ENCODE data around the gene AMZ2.

AMZ2 gene

DNA sequence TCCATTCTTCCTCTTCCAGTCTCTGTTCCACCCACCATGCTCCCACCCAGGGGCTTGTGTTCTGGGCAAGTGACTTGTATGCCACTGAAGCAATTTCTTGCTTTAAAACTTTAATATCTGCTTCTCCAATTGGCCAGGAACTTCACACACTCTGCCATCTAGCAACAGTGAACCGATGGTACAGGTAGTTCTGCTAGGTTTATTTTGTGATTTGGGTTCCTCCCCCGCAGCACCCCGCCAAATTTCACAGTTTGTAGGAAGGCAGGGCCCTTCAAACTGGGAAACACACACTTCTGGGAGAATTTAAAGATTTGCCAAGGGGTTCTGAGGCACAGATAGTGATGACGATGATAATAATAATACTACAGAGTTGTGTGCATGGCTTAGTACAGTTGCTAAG is 46.8 kb downstream of the AMZ2 start:
- H3K9me3 ChIP-seq (ENCODE audit: severe bottlenecking) = no peaks in the 10 kb centered on the region
- H3K27me3 ChIP-seq (ENCODE audit: insufficient read depth, low read depth, severe bottlenecking) = no peaks in the 10 kb centered on the region
- no peak overlapping the region for H3K4me3 ChIP-seq (ENCODE audit: low read depth, low read length)
- H3K27ac ChIP-seq = no peak overlapping the region
- no peaks in the 10 kb centered on the region; the same call in 1 of the 2 replicates for H3K36me3 ChIP-seq
- no peak for TF ChIP-seq CTCF (IDR thresholded peaks at IDR 0.05; ENCODE audit: low read depth, low read length)
- DNase-seq = no peak

DNA sequence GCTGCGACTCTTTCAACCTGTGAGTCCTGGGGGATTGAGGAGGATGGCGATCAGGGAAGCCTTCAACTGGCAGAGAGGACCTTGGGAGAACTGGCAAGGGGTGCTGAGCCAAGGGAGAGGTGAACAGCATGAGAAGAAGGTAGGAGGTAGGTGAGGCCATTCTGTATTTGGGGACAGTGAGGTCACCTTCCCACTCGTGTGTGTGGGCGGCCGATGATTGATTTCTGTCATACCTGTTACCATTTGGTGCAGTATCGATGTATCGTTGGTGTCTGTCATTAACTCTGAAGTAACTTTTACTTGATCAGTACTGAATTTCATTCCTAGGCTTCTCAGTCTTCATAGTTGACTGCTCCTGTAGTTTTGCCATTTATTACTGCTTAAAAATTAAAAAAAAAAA is 47.2 kb downstream of the AMZ2 start:
- no peak for TF ChIP-seq CTCF (IDR thresholded peaks at IDR 0.05; ENCODE audit: low read depth, low read length)
- Histone ChIP-seq H3K27ac (no peak overlapping the region), H3K4me3 (ENCODE audit: low read depth, low read length) (no peak overlapping the region), H3K9me3 (ENCODE audit: severe bottlenecking) (no peaks in the 10 kb centered on the region), H3K27me3 (ENCODE audit: insufficient read depth, low read depth, severe bottlenecking) (no peaks in the 10 kb centered on the region), H3K36me3 (no peaks in the 10 kb centered on the region; the same call in 1 of the 2 replicates)
- DNase-seq = no peak

DNA sequence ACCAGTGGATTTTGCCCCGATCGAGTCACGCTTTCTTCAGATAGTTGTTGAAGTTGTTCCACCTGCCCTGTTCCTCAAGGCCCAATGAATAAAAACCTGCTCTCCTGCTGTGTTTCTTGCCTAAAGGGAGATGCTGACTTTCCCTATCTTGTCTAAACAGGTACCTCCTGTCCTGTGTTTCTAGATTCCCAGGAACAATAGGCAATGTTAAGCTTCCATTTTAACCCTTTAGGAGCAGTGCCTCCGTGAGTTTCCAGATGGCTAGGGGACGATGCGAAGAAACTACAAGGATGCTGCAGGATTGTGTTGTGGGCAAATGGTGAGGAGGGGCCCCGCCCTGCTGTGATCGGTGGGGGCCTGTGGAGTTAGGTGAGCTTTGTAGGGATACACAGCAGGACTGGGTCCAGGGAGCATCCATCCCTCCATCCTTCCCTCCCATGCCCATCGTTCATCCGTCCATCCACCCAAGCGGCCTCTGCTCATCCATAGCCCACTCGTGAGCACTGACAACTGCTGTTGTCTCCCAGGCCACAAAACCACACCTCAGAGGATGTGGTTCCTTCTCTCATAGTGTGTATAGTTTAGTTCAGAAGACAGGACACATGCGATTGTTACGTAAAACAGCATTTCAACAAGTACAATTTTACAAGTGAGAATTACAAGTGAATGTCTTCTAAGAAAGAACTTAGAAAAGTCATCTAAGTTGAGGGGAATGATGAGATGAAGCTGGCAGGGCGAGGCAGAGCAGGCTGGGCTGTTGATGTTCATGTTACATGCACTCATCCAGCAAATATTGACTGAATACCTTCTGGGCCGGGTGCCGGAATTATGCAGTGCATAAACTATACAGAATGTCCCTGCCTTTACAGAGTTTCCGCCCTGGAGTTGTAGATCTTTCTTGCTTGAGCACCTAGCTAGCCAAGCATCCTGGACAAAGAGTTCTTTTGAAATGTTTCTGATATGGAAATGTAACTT is 48.7 kb downstream of the AMZ2 start:
- Histone ChIP-seq H3K27me3 (ENCODE audit: insufficient read depth, low read depth, severe bottlenecking) (no peaks in the 10 kb centered on the region), H3K9me3 (ENCODE audit: severe bottlenecking) (no peaks in the 10 kb centered on the region), H3K4me3 (ENCODE audit: low read depth, low read length) (no peak overlapping the region), H3K36me3 (no peaks in the 10 kb centered on the region), H3K27ac (no peak overlapping the region)
- TF ChIP-seq CTCF (IDR thresholded peaks at IDR 0.05; ENCODE audit: low read depth, low read length) = no peak
- DNase-seq = no peak

DNA sequence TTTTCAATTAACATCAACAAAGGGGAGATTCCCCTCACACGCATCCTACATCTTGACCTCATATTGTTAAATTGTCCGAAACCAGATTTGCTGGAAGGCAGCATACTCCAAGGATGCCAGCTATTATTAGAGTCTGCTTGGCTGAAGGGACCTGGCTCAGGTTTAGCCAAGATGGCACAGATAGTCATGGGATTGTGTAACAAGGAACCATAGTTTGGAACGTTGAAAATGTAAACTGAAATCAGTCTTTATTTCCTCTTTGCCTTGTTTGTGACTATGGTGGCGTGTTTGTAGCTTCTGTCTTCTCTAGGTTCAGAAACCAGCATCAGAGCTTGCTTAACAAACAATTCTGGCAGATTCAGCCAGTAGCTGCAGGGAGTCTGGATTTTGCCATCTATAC is 49.4 kb downstream of the AMZ2 start:
- Histone ChIP-seq H3K36me3 (no peaks in the 10 kb centered on the region), H3K27ac (no peak overlapping the region), H3K27me3 (ENCODE audit: insufficient read depth, low read depth, severe bottlenecking) (no peaks in the 10 kb centered on the region), H3K4me3 (ENCODE audit: low read depth, low read length) (no peak overlapping the region), H3K9me3 (ENCODE audit: severe bottlenecking) (peaks cover 3% of the 10 kb centered on the region)
- no peak for TF ChIP-seq CTCF (IDR thresholded peaks at IDR 0.05; ENCODE audit: low read depth, low read length)
- no peak for DNase-seq

GRCh38 chr17:68298601-68299000 is 50.8 kb downstream of the AMZ2 start:
- H3K4me3 ChIP-seq (ENCODE audit: low read depth, low read length) = no peak overlapping the region
- H3K27me3 ChIP-seq (ENCODE audit: insufficient read depth, low read depth, severe bottlenecking) = no peaks in the 10 kb centered on the region
- H3K36me3 ChIP-seq = no peaks in the 10 kb centered on the region
- TF ChIP-seq CTCF (IDR thresholded peaks at IDR 0.05; ENCODE audit: low read depth, low read length) = no peak
- DNase-seq = no peak
- H3K9me3 ChIP-seq (ENCODE audit: severe bottlenecking) = peaks cover 3% of the 10 kb centered on the region
- H3K27ac ChIP-seq = no peak overlapping the region

All from WERI-Rb-1 (cell line).